Adrenal gland (tissue), 12 donors: ENCODE data around the gene TLK1. TPM values are rescaled to one million over a fixed set of nuclear protein-coding genes. Genes with fewer than 3 reads are reported as not detected.

ENCODE experiments used
- DNase-seq, 7 donors: peaks; one replicate each; pipeline ENCODE4 v3.0.0-alpha.2; 2019 to 2020
- H3K27ac ChIP-seq, 5 donors: fragments of 200-600 bp; sonication (generic) in 4 of 5; 1 replicate in 3 of 5; 2 replicates in 2 of 5; pipeline versions ENCODE4 v1.5.1 to v1.8.0; 2016 to 2020; ENCODE audit warnings: mild to moderate bottlenecking in 1 of 5
- H3K27me3 ChIP-seq: fragments of 200-600 bp; 2 replicates; pipeline ENCODE4 v1.8.0; 2021
- H3K36me3 ChIP-seq, 2 donors: fragments of 200-600 bp; replicated peaks in 1 of 2; 1 replicate in 1 of 2; 2 replicates in 1 of 2; pipeline versions ENCODE4 v1.5.1 to v1.8.0; 2018 to 2022
- H3K4me1 ChIP-seq, 2 donors: fragments of 200-600 bp; replicated peaks in 1 of 2; 1 replicate in 1 of 2; 2 replicates in 1 of 2; pipeline versions ENCODE4 v1.5.1 to v1.8.0; 2018 to 2021
- H3K4me3 ChIP-seq, 4 donors: fragments of 200-600 bp; sonication (generic) in 3 of 4; one replicate each; pipeline ENCODE4 v1.5.1; 2016 to 2018
- H3K9me3 ChIP-seq, 3 donors: fragments of 200-600 bp; sonication (generic) in 1 of 3; replicated peaks in 1 of 3; 1 replicate in 2 of 3; 2 replicates in 1 of 3; pipeline versions ENCODE4 v1.5.1 to v1.8.0; 2016 to 2021
- CTCF ChIP-seq, 6 experiments: fragments of 450-650 bp in 4 of 6; fragments of 200-600 bp in 2 of 6; sonication (generic) in 1 of 6; IDR thresholded peaks; 1 replicate in 5 of 6; 2 replicates in 1 of 6; pipeline versions ENCODE4 v1.5.1 to v1.8.0; 2016 to 2021; ENCODE audit warnings: antibody characterized with exemption in 6 of 6, mild to moderate bottlenecking in 2 of 6, moderate library complexity in 1 of 6
- POLR2A ChIP-seq, 2 donors: fragments of 450-650 bp; IDR thresholded peaks; one replicate each; pipeline ENCODE4 v1.6.1; 2017; ENCODE audit warnings: antibody characterized with exemption in 2 of 2, mild to moderate bottlenecking in 2 of 2, moderate library complexity in 1 of 2
- WGBS, 4 donors: extraction: QIAGEN DNeasy Blood & Tissue Kit in 2 of 4; methylation state at CpG; one replicate each; pipeline versions ENCODE4 v1.1.5 to v1.1.7; 2013 to 2017; 5-methylcytosine and 5-hydroxymethylcytosine counted together
- intact Hi-C, 2 donors: fragments of 100-400 bp; cut with DNase I; formaldehyde crosslinking; loops; one replicate each; pipeline versions ENCODE4 v1.14.1 to v1.15.0; 2022 to 2023
- polyA plus RNA-seq, 3 donors: library from polyadenylated mRNA; stranded (reverse); fragments of 200-250 nt in 2 of 3; fragments of 350-450 nt in 1 of 3; fragmentation: Illumina TruSeq in 1 of 3; extraction: RNeasy Lipid Tissue Mini Kit (QIAGEN cat#74804) in 1 of 3; gene quantifications; one replicate each; pipeline ENCODE4 v1.2.3, GENCODE V29; 2013 to 2014
- total RNA-seq, 9 donors: library from RNA; depleted of rRNA in 4 of 9; stranded (reverse); fragments of >200 nt in 4 of 9; fragments of 120-200 nt in 1 of 9; fragmentation: NEBNext Ultra II Directional in 1 of 9; extraction: Animal tissue kit (Norgen Biotek cat#: 25700) in 1 of 9; gene quantifications; one replicate each; pipeline versions ENCODE4 v1.1.0 to v1.2.4, GENCODE V29; 2013 to 2023
- donor health status: healthy with polysubstance abuse.
- donor health status: Bipolar disorder and iron deficiency.
- donor health status: DM: yes; HTN: yes; CAD: no.
- donor health status: DM: no; HTN: no; CAD: no.
- donor health status: DM: no; HTN: no; CAD: no.
- donor health status: DM: yes; HTN: yes; CAD: no.

Gene TLK1
- total and polyA plus RNA-seq, 12 donors = 16.5 to 84.0 (median 47.3) TPM

GRCh38 chr2:170967553-170967952 is 193.1 kb downstream of the TLK1 start:
- Histone ChIP-seq H3K4me1 (peaks cover 0 to 4% of the 10 kb centered on the region in 2 donors), H3K9me3 (no peaks in the 10 kb centered on the region), H3K27me3 (no peaks in the 10 kb centered on the region), H3K27ac (no peak overlapping the region), H3K4me3 (no peak overlapping the region), H3K36me3 (peaks cover 0 to 53% of the 10 kb centered on the region in 2 donors)
- no peak for DNase-seq
- 74 to 78% (median 75%) methylated on average over 5 of the region's 5 CpGs for WGBS, 4 donors
- intact Hi-C loops = no loop called here
- TF ChIP-seq CTCF (IDR thresholded peaks at IDR 0.05) = no peak

GRCh38 chr2:170966648-170967396 is 193.9 kb downstream of the TLK1 start:
- Histone ChIP-seq H3K27me3 (no peaks in the 10 kb centered on the region), H3K4me1 (peaks cover 0 to 4% of the 10 kb centered on the region in 2 donors), H3K36me3 (peaks cover 0 to 60% of the 10 kb centered on the region in 2 donors), H3K4me3 (no peak overlapping the region), H3K9me3 (no peaks in the 10 kb centered on the region), H3K27ac (no peak overlapping the region)
- peak in 1 of 7 donors; percentile 19 for DNase-seq
- WGBS, 4 donors = 76 to 83% (median 77%) methylated on average over 13 of the region's 13 CpGs
- TF ChIP-seq CTCF (IDR thresholded peaks at IDR 0.05) (no peak), POLR2A (IDR thresholded peaks at IDR 0.05) (no peak)
- intact Hi-C loops = no loop called here

- H3K36me3 ChIP-seq = peaks cover 0 to 70% of the 10 kb centered on the region in 2 donors
- WGBS, 4 donors = 62 to 74% (median 67%) methylated on average over 20 of the region's 20 CpGs
- intact Hi-C loops = no loop called here
- no peak for DNase-seq
- no peaks in the 10 kb centered on the region for H3K27me3 ChIP-seq
- TF ChIP-seq POLR2A (IDR thresholded peaks at IDR 0.05) = no peak
- no peak for TF ChIP-seq CTCF (IDR thresholded peaks at IDR 0.05)
- no peaks in the 10 kb centered on the region for H3K9me3 ChIP-seq
- H3K4me3 ChIP-seq = no peak overlapping the region
- no peak overlapping the region for H3K27ac ChIP-seq
- H3K4me1 ChIP-seq = peaks cover 0 to 4% of the 10 kb centered on the region in 2 donors
These were observed 195.1 kb downstream of the TLK1 start for GRCh38 chr2:170965446-170966225.

- WGBS, 4 donors = 60 to 93% (median 76%) methylated on average over 2 to 5 of the region's 5 CpGs
- Histone ChIP-seq H3K27ac (no peak overlapping the region), H3K9me3 (no peaks in the 10 kb centered on the region), H3K4me3 (no peak overlapping the region), H3K4me1 (no peaks in the 10 kb centered on the region), H3K36me3 (peaks cover 0 to 70% of the 10 kb centered on the region in 2 donors), H3K27me3 (no peaks in the 10 kb centered on the region)
- no peak for DNase-seq
- intact Hi-C loops = no loop called here
- TF ChIP-seq CTCF (IDR thresholded peaks at IDR 0.05) (no peak), POLR2A (IDR thresholded peaks at IDR 0.05) (no peak)
These were observed 197.3 kb downstream of the TLK1 start for GRCh38 chr2:170963386-170963785.
